Prostate gland (tissue), 2 donors: ENCODE results near the gene TMEM132A.

Experiments
- POLR2A ChIP-seq: fragments of 450-650 bp; IDR thresholded peaks from one replicate; pipeline ENCODE4 v1.6.1; 2016; ENCODE audit warnings: antibody characterized with exemption, mild to moderate bottlenecking
- POLR2AphosphoS5 ChIP-seq: sonication (generic); formaldehyde crosslinking; IDR thresholded peaks from one replicate; pipeline ENCODE4 v1.6.1; 2017; ENCODE audit warnings: antibody characterized with exemption
- TF ChIP-seq, protein P1 (sequence below), 4 experiments: fragments of 200-600 bp in 2 of 4; fragments of 450-650 bp in 2 of 4; sonication (generic) in 2 of 4; IDR thresholded peaks; 1 replicate in 3 of 4; 2 replicates in 1 of 4; pipeline ENCODE4 v1.5.1; 2016 to 2019; ENCODE audit warnings: antibody characterized with exemption in 4 of 4, mild to moderate bottlenecking in 2 of 4, moderate library complexity in 2 of 4

DNA sequence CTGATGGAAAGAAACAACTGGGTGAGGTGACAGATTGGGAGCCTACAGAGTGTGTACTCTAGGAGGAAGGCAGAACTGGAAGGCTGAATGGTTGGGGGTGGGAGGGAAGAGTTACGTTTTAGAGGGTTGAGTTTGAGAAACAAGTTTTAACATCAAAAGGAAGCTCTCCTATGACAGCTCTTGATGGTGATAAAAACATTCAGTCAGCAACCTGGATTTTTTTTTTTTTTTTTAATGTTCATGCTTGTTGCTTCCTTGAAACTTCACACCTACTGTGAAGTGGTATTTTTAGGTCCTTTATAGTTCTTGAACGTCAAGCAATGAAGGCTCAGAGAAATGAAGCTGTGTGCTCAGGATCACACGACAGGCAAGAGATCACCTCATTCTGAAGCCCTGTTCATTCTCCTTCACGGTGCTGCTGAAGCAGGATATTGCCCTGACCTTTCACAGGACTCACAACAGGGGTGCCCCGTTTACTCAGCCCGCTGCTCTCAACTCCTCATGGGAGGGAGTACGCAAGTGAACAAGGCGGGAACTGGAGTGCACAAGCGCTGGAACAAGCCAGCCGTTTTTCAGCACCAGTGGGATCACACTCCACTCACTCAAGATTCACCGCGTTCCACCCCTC is 11.9 kb upstream of the TMEM132A start:
- TF ChIP-seq POLR2A (no peak), POLR2AphosphoS5 (no peak)
- TF ChIP-seq, protein P1, sequence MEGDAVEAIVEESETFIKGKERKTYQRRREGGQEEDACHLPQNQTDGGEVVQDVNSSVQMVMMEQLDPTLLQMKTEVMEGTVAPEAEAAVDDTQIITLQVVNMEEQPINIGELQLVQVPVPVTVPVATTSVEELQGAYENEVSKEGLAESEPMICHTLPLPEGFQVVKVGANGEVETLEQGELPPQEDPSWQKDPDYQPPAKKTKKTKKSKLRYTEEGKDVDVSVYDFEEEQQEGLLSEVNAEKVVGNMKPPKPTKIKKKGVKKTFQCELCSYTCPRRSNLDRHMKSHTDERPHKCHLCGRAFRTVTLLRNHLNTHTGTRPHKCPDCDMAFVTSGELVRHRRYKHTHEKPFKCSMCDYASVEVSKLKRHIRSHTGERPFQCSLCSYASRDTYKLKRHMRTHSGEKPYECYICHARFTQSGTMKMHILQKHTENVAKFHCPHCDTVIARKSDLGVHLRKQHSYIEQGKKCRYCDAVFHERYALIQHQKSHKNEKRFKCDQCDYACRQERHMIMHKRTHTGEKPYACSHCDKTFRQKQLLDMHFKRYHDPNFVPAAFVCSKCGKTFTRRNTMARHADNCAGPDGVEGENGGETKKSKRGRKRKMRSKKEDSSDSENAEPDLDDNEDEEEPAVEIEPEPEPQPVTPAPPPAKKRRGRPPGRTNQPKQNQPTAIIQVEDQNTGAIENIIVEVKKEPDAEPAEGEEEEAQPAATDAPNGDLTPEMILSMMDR (IDR thresholded peaks at IDR 0.05) = no peak
